ENCODE data around the gene CES5A. TPM values are rescaled to one million over a fixed set of nuclear protein-coding genes. Genes with fewer than 3 reads are reported as not detected.
"Not testable (repeated sequence)": the region's sequence is repeated elsewhere in the genome, so short reads cannot be mapped to it uniquely, and the experiment has no call there.

CES5A gene
- total RNA-seq, 1 donor from 2014 or later = 0.41 TPM

GRCh38 chr16:55832773-55833691 lies 42.1 kb downstream of the CES5A start, which contains the start of gene CES1:
CES1 (minus strand) TSS chr16:55833096; CDS start chr16:55833055, 41 bp downstream.
- FAIRE-seq = no peak

GRCh38 chr16:55832425-55832772 lies 42.8 kb downstream of the CES5A start:
- DNase-seq (ENCODE audit: low spot score in 2 of 2) (no peak), FAIRE-seq (no peak)

More at GRCh38 chr16:55832773-55833691, 42.1 kb downstream of the CES5A start, which contains the start of gene CES1:
- no peak for DNase-seq (ENCODE audit: low spot score in 2 of 2)

- FAIRE-seq (no peak), DNase-seq (ENCODE audit: low spot score in 2 of 2) (no peak)
Measured at GRCh38 chr16:55830658-55831294, 44.4 kb downstream of the CES5A start.

- not testable (repeated sequence) for DNase-seq (ENCODE audit: low spot score in 2 of 2); FAIRE-seq
Measured at GRCh38 chr16:55829232-55829631, 45.9 kb downstream of the CES5A start.

GRCh38 chr16:55828680-55829079 lies 46.5 kb downstream of the CES5A start:
- FAIRE-seq (no peak), DNase-seq (ENCODE audit: low spot score in 2 of 2) (no peak)

- DNase-seq (ENCODE audit: low spot score in 2 of 2) (no peak), FAIRE-seq (no peak)
Measured at GRCh38 chr16:55825115-55825728, 50.0 kb downstream of the CES5A start.

- DNase-seq (ENCODE audit: low spot score in 2 of 2) (no peak), FAIRE-seq (no peak)
Measured at GRCh38 chr16:55824473-55825000, 50.6 kb downstream of the CES5A start.

- DNase-seq (ENCODE audit: low spot score in 2 of 2) (no peak), FAIRE-seq (no peak)
Measured at GRCh38 chr16:55822280-55822810, 52.8 kb downstream of the CES5A start.

- FAIRE-seq (no peak), DNase-seq (ENCODE audit: low spot score in 2 of 2) (no peak)
Measured at GRCh38 chr16:55821210-55821609, 54.0 kb downstream of the CES5A start.

GRCh38 chr16:55820615-55821014 lies 54.6 kb downstream of the CES5A start:
- no peak for FAIRE-seq

GRCh38 chr16:55817236-55817912 lies 57.8 kb downstream of the CES5A start:
- DNase-seq (ENCODE audit: low spot score in 2 of 2) (no peak), FAIRE-seq (no peak)

More at GRCh38 chr16:55820615-55821014, 54.6 kb downstream of the CES5A start:
- DNase-seq (ENCODE audit: low spot score in 2 of 2) = no peak

- FAIRE-seq; DNase-seq (ENCODE audit: low spot score in 2 of 2): not testable (repeated sequence)
Measured at GRCh38 chr16:55816222-55816621, 59.0 kb downstream of the CES5A start.

GRCh38 chr16:55815320-55815719 lies 59.9 kb downstream of the CES5A start:
- DNase-seq (ENCODE audit: low spot score in 2 of 2) (no peak), FAIRE-seq (no peak)

- not testable (repeated sequence) for DNase-seq (ENCODE audit: low spot score in 2 of 2); FAIRE-seq
Measured at GRCh38 chr16:55814174-55814573, 61.0 kb downstream of the CES5A start.

- not testable (repeated sequence) for DNase-seq (ENCODE audit: low spot score in 2 of 2); FAIRE-seq
Measured at GRCh38 chr16:55813730-55814129, 61.4 kb downstream of the CES5A start.

- DNase-seq (ENCODE audit: low spot score in 2 of 2) (no peak), FAIRE-seq (no peak)
Measured at GRCh38 chr16:55812951-55813350, 62.2 kb downstream of the CES5A start.

- FAIRE-seq (no peak), DNase-seq (ENCODE audit: low spot score in 2 of 2) (no peak)
Measured at GRCh38 chr16:55811811-55812210, 63.4 kb downstream of the CES5A start.

- FAIRE-seq = no peak
Measured at GRCh38 chr16:55810451-55810961, 64.7 kb downstream of the CES5A start.

GRCh38 chr16:55809851-55810250 lies 65.3 kb downstream of the CES5A start:
- DNase-seq (ENCODE audit: low spot score in 2 of 2) (no peak), FAIRE-seq (no peak)

More at GRCh38 chr16:55810451-55810961, 64.7 kb downstream of the CES5A start:
- no peak for DNase-seq (ENCODE audit: low spot score in 2 of 2)

- FAIRE-seq (no peak), DNase-seq (ENCODE audit: low spot score in 2 of 2) (no peak)
Measured at GRCh38 chr16:55809386-55809785, 65.8 kb downstream of the CES5A start.

Measured in frontal cortex (tissue), 4 donors.